OCI-LY7 (cell line): ENCODE measurements around the gene NRDC.

Experiments used
- CTCF ChIP-seq: fragments of 200-600 bp; sonication (generic); conservative IDR thresholded peaks from 2 replicates; pipeline ENCODE4 v1.5.1; 2014; ENCODE audit warnings: mild to moderate bottlenecking, antibody characterized with exemption, low read length, moderate library complexity, mixed read lengths
- EZH2phosphoT487 ChIP-seq: fragments of 200-600 bp; sonication (generic); IDR thresholded peaks from 2 replicates; pipeline ENCODE4 v1.6.1; 2018; ENCODE audit warnings: low read depth, borderline replicate concordance, mild to moderate bottlenecking, mixed run types, antibody characterized with exemption, low read length, moderate library complexity, mixed read lengths

DNA sequence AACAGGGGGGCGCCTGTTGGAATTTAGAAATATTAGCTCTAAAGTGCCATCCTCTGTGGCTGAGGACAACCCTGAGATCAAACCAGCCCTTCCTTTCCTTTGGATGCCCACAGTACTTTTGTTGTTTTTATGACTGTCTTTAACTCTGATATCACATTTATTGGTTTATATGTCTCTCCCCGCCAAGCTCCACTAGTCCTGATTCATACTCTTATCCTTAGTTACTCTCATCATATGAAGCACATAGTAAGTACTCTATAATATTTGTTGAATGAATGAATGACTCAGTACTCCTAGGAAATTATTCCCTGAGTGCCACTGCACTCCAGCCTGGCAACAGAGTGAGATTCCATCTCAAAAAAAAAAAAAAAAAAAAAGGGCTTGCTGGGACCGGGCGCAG is 22.6 kb upstream of the NRDC start:
- TF ChIP-seq CTCF (no peak), EZH2phosphoT487 (no peak)
